Astrocyte (in vitro differentiated cells and primary cell): ENCODE measurements around the gene NAT9.

Experiments
- EZH2 ChIP-seq: IDR thresholded peaks from 2 replicates; pipeline ENCODE4 v1.6.1; 2012; ENCODE audit warnings: mild to moderate bottlenecking, low read length, inconsistent platforms; ENCODE audit not compliant: insufficient read depth
- TF ChIP-seq, protein P1 (sequence below): IDR thresholded peaks from 2 replicates; pipeline ENCODE4 v1.5.1; 2011; ENCODE audit warnings: low read depth, mild to moderate bottlenecking, inconsistent platforms, low read length, moderate library complexity; ENCODE audit not compliant: insufficient read depth

DNA sequence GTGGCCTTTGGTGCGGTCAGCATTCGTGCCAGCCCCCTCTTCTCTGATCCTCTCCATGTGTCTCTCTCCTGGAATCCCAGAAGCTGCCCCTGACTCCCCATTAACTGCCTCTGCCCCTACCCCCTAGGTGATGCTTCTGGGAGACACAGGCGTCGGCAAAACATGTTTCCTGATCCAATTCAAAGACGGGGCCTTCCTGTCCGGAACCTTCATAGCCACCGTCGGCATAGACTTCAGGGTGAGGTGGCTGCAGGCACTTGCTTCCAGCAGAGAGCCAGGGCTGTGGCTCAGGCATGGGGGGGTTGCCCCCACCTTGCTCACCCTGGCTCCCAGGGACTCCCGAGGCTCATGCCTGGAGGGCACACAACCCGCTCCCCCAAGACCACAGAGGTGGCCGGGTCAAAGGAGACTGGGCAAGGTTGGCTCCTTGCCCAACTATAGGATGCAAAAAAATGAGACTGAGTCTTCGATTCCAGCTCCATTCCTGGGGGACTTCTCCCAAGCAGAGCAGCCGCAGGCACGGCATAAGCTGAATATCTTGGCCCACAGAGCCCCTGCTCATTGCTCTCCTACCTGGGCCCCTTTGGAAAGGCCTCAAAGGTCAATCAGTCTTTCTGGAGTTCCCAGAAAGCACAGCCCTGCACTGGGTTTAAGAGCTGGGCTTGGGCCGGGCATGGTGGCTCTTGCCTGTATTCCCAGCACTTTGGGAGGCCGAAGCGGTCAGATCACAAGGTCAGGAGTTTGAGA is 35.3 kb downstream of the NAT9 start:
- TF ChIP-seq, protein P1, sequence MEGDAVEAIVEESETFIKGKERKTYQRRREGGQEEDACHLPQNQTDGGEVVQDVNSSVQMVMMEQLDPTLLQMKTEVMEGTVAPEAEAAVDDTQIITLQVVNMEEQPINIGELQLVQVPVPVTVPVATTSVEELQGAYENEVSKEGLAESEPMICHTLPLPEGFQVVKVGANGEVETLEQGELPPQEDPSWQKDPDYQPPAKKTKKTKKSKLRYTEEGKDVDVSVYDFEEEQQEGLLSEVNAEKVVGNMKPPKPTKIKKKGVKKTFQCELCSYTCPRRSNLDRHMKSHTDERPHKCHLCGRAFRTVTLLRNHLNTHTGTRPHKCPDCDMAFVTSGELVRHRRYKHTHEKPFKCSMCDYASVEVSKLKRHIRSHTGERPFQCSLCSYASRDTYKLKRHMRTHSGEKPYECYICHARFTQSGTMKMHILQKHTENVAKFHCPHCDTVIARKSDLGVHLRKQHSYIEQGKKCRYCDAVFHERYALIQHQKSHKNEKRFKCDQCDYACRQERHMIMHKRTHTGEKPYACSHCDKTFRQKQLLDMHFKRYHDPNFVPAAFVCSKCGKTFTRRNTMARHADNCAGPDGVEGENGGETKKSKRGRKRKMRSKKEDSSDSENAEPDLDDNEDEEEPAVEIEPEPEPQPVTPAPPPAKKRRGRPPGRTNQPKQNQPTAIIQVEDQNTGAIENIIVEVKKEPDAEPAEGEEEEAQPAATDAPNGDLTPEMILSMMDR, result no peak
- TF ChIP-seq EZH2, result no peak
